Umbilical cord (tissue), 2 donors: ENCODE data around the gene MED13L. TPM values are rescaled to one million over a fixed set of nuclear protein-coding genes. Genes with fewer than 3 reads are reported as not detected.
A peak's percentile ranks its signal among the peaks of the same experiment; 100 is the strongest.
"Not testable (repeated sequence)": the region's sequence is repeated elsewhere in the genome, so short reads cannot be mapped to it uniquely, and the experiment has no call there.

ENCODE experiments used
- DNase-seq: peaks from one replicate; pipeline ENCODE4 v3.0.0-alpha.2; 2015; ENCODE audit warnings: low spot score
- total RNA-seq: library from RNA; depleted of rRNA; stranded (reverse); fragments of >200 nt; gene quantifications from one replicate; pipeline ENCODE4 v1.2.3, GENCODE V29; 2014; ENCODE audit warnings: low replicate concordance; ENCODE audit not compliant: insufficient read depth

The MED13L gene
- total RNA-seq, 1 donor from 2014 or later, result 285 TPM

GRCh38 chr12:116303929-116304328 is 26.4 kb upstream of the MED13L start:
- peak; percentile 86 for DNase-seq

GRCh38 chr12:116303066-116303465 is 25.6 kb upstream of the MED13L start:
- no peak for DNase-seq

GRCh38 chr12:116302166-116303058 is 24.9 kb upstream of the MED13L start:
- DNase-seq, result no peak

GRCh38 chr12:116301621-116302020 is 24.1 kb upstream of the MED13L start:
- no peak for DNase-seq

- DNase-seq, result peak; percentile 57
Measured at GRCh38 chr12:116299665-116300328, 22.3 kb upstream of the MED13L start.

GRCh38 chr12:116299064-116299463 is 21.6 kb upstream of the MED13L start:
- DNase-seq, result no peak

- no peak for DNase-seq
Measured at GRCh38 chr12:116298578-116298977, 21.1 kb upstream of the MED13L start.

GRCh38 chr12:116297224-116297834 is 19.8 kb upstream of the MED13L start:
- no peak for DNase-seq

- DNase-seq, result no peak
Measured at GRCh38 chr12:116295327-116296263, 18.1 kb upstream of the MED13L start.

- no peak for DNase-seq
Measured at GRCh38 chr12:116294454-116295165, 17.1 kb upstream of the MED13L start.

- DNase-seq, result no peak
Measured at GRCh38 chr12:116293687-116294453, 16.4 kb upstream of the MED13L start.

- DNase-seq, result no peak
Measured at GRCh38 chr12:116291218-116291617, 13.7 kb upstream of the MED13L start.

GRCh38 chr12:116288735-116289134 is 11.2 kb upstream of the MED13L start:
- no peak for DNase-seq

- no peak for DNase-seq
Measured at GRCh38 chr12:116287842-116288301, 10.4 kb upstream of the MED13L start.

GRCh38 chr12:116284396-116284795 is 6.9 kb upstream of the MED13L start:
- DNase-seq, result no peak

- not testable (repeated sequence) for DNase-seq
Measured at GRCh38 chr12:116283881-116284280, 6.4 kb upstream of the MED13L start.

GRCh38 chr12:116282371-116283286 is 5.1 kb upstream of the MED13L start:
- no peak for DNase-seq

- DNase-seq, result no peak
Measured at GRCh38 chr12:116280595-116281290, 3.2 kb upstream of the MED13L start.
